ENCODE measurements around the gene CALU. TPM values are rescaled to one million over a fixed set of nuclear protein-coding genes. Genes with fewer than 3 reads are reported as not detected.

CALU gene
- total and polyA plus RNA-seq, 2 experiments from 2014 or later, result 136 to 179 TPM

DNA sequence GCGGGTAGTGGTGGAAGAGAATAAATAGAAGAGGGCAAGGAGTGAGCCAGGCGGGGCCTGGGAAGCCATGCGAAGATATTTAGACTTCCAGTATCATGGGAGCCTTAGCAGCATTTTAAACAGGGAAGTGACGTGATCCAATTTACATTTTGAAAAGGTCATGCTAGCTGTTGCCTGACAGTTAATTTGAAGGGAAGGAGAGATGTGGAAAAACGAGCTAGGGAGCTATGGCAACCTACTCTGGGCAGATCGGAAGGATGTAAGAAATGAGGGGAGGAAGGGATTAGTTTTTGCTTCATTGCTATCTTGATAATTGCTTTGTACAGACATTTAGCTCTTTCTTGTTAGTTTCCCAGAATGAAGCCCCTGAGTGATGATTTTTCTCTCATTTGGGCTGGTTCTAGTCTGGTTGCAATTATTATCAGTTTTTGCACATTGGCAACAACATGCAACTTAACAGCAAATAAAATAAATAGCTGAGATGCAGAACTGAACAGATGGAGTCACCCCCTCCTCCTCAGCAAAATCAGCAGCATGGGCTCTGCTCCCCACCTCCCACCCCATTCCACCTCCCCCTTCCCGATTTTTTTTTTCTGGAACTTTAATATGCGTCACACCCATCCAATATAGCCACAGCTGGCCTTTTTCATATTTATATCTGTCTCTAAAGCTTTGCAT lies 13.0 kb upstream of the CALU start:
- TF ChIP-seq, protein P1, sequence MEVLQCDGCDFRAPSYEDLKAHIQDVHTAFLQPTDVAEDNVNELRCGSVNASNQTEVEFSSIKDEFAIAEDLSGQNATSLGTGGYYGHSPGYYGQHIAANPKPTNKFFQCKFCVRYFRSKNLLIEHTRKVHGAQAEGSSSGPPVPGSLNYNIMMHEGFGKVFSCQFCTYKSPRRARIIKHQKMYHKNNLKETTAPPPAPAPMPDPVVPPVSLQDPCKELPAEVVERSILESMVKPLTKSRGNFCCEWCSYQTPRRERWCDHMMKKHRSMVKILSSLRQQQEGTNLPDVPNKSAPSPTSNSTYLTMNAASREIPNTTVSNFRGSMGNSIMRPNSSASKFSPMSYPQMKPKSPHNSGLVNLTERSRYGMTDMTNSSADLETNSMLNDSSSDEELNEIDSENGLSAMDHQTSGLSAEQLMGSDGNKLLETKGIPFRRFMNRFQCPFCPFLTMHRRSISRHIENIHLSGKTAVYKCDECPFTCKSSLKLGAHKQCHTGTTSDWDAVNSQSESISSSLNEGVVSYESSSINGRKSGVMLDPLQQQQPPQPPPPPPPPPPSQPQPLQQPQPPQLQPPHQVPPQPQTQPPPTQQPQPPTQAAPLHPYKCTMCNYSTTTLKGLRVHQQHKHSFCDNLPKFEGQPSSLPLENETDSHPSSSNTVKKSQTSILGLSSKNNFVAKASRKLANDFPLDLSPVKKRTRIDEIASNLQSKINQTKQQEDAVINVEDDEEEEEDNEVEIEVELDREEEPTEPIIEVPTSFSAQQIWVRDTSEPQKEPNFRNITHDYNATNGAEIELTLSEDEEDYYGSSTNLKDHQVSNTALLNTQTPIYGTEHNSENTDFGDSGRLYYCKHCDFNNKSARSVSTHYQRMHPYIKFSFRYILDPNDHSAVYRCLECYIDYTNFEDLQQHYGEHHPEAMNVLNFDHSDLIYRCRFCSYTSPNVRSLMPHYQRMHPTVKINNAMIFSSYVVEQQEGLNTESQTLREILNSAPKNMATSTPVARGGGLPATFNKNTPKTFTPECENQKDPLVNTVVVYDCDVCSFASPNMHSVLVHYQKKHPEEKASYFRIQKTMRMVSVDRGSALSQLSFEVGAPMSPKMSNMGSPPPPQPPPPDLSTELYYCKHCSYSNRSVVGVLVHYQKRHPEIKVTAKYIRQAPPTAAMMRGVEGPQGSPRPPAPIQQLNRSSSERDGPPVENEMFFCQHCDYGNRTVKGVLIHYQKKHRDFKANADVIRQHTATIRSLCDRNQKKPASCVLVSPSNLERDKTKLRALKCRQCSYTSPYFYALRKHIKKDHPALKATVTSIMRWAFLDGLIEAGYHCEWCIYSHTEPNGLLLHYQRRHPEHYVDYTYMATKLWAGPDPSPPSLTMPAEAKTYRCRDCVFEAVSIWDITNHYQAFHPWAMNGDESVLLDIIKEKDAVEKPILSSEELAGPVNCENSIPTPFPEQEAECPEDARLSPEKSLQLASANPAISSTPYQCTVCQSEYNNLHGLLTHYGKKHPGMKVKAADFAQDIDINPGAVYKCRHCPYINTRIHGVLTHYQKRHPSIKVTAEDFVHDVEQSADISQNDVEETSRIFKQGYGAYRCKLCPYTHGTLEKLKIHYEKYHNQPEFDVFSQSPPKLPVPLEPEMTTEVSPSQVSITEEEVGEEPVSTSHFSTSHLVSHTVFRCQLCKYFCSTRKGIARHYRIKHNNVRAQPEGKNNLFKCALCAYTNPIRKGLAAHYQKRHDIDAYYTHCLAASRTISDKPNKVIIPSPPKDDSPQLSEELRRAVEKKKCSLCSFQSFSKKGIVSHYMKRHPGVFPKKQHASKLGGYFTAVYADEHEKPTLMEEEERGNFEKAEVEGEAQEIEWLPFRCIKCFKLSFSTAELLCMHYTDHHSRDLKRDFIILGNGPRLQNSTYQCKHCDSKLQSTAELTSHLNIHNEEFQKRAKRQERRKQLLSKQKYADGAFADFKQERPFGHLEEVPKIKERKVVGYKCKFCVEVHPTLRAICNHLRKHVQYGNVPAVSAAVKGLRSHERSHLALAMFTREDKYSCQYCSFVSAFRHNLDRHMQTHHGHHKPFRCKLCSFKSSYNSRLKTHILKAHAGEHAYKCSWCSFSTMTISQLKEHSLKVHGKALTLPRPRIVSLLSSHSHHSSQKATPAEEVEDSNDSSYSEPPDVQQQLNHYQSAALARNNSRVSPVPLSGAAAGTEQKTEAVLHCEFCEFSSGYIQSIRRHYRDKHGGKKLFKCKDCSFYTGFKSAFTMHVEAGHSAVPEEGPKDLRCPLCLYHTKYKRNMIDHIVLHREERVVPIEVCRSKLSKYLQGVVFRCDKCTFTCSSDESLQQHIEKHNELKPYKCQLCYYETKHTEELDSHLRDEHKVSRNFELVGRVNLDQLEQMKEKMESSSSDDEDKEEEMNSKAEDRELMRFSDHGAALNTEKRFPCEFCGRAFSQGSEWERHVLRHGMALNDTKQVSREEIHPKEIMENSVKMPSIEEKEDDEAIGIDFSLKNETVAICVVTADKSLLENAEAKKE (CRISPR knock-in tag; IDR thresholded peaks at IDR 0.05), result no peak
- TF ChIP-seq EZH2phosphoT487 (IDR thresholded peaks at IDR 0.05; ENCODE audit: unreplicated experiment) (no peak), STAT1 (IDR thresholded peaks at IDR 0.05; ENCODE audit: unreplicated experiment) (no peak), POLR2AphosphoS5 (IDR thresholded peaks at IDR 0.05; ENCODE audit: low read depth) (no peak), JUNB (IDR thresholded peaks at IDR 0.05; ENCODE audit: unreplicated experiment) (no peak), NANOG (IDR thresholded peaks at IDR 0.05; ENCODE audit: borderline replicate concordance) (no peak), CREB1 (CRISPR knock-in tag; IDR thresholded peaks at IDR 0.05; ENCODE audit: low read depth) (no peak), EZH2 (IDR thresholded peaks at IDR 0.05; ENCODE audit: low read depth, unreplicated experiment) (no peak), ZNF331 (CRISPR knock-in tag; IDR thresholded peaks at IDR 0.05; ENCODE audit: low read depth) (no peak), ZNF114 (CRISPR knock-in tag; IDR thresholded peaks at IDR 0.05) (no peak)
- TF ChIP-seq, protein P2, sequence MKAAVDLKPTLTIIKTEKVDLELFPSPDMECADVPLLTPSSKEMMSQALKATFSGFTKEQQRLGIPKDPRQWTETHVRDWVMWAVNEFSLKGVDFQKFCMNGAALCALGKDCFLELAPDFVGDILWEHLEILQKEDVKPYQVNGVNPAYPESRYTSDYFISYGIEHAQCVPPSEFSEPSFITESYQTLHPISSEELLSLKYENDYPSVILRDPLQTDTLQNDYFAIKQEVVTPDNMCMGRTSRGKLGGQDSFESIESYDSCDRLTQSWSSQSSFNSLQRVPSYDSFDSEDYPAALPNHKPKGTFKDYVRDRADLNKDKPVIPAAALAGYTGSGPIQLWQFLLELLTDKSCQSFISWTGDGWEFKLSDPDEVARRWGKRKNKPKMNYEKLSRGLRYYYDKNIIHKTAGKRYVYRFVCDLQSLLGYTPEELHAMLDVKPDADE (IDR thresholded peaks at IDR 0.05), result no peak
- TF ChIP-seq, protein P3, sequence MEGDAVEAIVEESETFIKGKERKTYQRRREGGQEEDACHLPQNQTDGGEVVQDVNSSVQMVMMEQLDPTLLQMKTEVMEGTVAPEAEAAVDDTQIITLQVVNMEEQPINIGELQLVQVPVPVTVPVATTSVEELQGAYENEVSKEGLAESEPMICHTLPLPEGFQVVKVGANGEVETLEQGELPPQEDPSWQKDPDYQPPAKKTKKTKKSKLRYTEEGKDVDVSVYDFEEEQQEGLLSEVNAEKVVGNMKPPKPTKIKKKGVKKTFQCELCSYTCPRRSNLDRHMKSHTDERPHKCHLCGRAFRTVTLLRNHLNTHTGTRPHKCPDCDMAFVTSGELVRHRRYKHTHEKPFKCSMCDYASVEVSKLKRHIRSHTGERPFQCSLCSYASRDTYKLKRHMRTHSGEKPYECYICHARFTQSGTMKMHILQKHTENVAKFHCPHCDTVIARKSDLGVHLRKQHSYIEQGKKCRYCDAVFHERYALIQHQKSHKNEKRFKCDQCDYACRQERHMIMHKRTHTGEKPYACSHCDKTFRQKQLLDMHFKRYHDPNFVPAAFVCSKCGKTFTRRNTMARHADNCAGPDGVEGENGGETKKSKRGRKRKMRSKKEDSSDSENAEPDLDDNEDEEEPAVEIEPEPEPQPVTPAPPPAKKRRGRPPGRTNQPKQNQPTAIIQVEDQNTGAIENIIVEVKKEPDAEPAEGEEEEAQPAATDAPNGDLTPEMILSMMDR (conservative IDR thresholded peaks at IDR 0.05; ENCODE audit: low read depth in 2 of 2), result no peak
- TF ChIP-seq, protein P4, sequence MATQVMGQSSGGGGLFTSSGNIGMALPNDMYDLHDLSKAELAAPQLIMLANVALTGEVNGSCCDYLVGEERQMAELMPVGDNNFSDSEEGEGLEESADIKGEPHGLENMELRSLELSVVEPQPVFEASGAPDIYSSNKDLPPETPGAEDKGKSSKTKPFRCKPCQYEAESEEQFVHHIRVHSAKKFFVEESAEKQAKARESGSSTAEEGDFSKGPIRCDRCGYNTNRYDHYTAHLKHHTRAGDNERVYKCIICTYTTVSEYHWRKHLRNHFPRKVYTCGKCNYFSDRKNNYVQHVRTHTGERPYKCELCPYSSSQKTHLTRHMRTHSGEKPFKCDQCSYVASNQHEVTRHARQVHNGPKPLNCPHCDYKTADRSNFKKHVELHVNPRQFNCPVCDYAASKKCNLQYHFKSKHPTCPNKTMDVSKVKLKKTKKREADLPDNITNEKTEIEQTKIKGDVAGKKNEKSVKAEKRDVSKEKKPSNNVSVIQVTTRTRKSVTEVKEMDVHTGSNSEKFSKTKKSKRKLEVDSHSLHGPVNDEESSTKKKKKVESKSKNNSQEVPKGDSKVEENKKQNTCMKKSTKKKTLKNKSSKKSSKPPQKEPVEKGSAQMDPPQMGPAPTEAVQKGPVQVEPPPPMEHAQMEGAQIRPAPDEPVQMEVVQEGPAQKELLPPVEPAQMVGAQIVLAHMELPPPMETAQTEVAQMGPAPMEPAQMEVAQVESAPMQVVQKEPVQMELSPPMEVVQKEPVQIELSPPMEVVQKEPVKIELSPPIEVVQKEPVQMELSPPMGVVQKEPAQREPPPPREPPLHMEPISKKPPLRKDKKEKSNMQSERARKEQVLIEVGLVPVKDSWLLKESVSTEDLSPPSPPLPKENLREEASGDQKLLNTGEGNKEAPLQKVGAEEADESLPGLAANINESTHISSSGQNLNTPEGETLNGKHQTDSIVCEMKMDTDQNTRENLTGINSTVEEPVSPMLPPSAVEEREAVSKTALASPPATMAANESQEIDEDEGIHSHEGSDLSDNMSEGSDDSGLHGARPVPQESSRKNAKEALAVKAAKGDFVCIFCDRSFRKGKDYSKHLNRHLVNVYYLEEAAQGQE (IDR thresholded peaks at IDR 0.05; ENCODE audit: unreplicated experiment), result no peak
- no peak for ATAC-seq
- Mint-ChIP-seq H3K4me3 (no peak overlapping the region), H3K27ac (no peak overlapping the region), H3K27me3 (ENCODE audit: insufficient read depth, low read depth, poor library complexity) (peaks cover 2% of the 10 kb centered on the region), H3K36me3 (ENCODE audit: low read depth) (no peaks in the 10 kb centered on the region), H3K4me1 (no peaks in the 10 kb centered on the region; the same call in 2 of the 3 replicates), H3K9me3 (no peaks in the 10 kb centered on the region)
- Histone ChIP-seq H3K4me1 (ENCODE audit: insufficient read depth) (no peaks in the 10 kb centered on the region), H3K79me2 (replicated peaks; ENCODE audit: insufficient read depth) (no peaks in the 10 kb centered on the region), H4K20me1 (replicated peaks; ENCODE audit: insufficient read depth) (no peaks in the 10 kb centered on the region), H3K27ac (ENCODE audit: low read depth) (no peak overlapping the region), H3K36me3 (ENCODE audit: insufficient read depth) (no peaks in the 10 kb centered on the region), H3K4me3 (no peak overlapping the region), H3K9me2 (ENCODE audit: insufficient read depth) (no peaks in the 10 kb centered on the region), H2AFZ (no peak overlapping the region), H3K4me2 (no peak overlapping the region), H3F3A (replicated peaks; ENCODE audit: low read depth) (no peaks in the 10 kb centered on the region), H3K27me3 (ENCODE audit: insufficient read depth) (no peaks in the 10 kb centered on the region)
- DNase-seq (ENCODE audit: low spot score), result no peak

All from GM23338 (cell line).